Measurements from ENCODE around the gene HS6ST1. TPM values are rescaled to one million over a fixed set of nuclear protein-coding genes. Genes with fewer than 3 reads are reported as not detected.

HS6ST1 gene
- total and polyA plus RNA-seq, 2 donors (not counting 3 experiments of a cell fraction or from before 2014, with no cell fraction given): 12.8 to 19.4 TPM

DNA sequence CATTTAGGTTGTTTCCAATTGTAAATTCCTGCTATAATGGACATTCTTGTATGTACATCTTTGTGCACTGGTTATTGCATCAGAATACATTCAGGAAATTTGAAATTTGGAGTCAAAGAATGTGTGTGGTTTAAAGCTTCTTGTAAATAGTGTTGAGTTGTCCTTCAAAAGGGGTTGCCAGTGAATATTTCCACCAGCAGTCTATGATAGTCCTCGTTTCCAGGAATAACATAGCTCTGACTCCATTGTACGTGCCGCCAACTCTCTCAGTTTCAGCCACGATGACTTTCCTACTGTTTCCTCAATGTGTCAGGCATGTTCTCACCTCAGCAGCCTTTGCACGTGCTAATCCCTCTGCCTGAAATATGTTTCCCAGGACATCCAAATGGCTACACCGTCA is 10.9 kb upstream of the HS6ST1 start:
- no peak overlapping the region for H3K4me2 ChIP-seq (ENCODE audit: insufficient read depth, low read length)
- no peaks in the 10 kb centered on the region for H3K9me3 ChIP-seq (replicated peaks; ENCODE audit: control insufficient read depth, insufficient read depth, low read length)
- no peaks in the 10 kb centered on the region for H4K20me1 ChIP-seq (replicated peaks; ENCODE audit: control insufficient read depth, extremely low read depth, insufficient read depth, low read length)
- H3K27me3 ChIP-seq (ENCODE audit: control insufficient read depth in 2 of 2, insufficient read depth in 2 of 2, low read length in 2 of 2): no peaks in the 10 kb centered on the region
- DNase-seq (ENCODE audit: low read depth, low spot score) (no peak), FAIRE-seq (no peak)
- dilution Hi-C loops (cut with MboI; ENCODE audit: extremely low pct_ligation_motif_present, low sequenced_read_pairs) (no loop called here), intact Hi-C loops (cut with micrococcal nuclease) (loop anchor here (10.0 kb wide), 2 partner anchors 255 to 265 kb away; no protein-coding TSS in a partner anchor)
- ChIA-PET POLR2A (no interaction called here), CTCF (no interaction called here)
- no peaks in the 10 kb centered on the region for H3K36me3 ChIP-seq (ENCODE audit: control insufficient read depth in 2 of 2, extremely low read depth in 1 of 2, insufficient read depth in 2 of 2, low read length in 2 of 2)
- no peak overlapping the region for H3K27ac ChIP-seq (ENCODE audit: insufficient read depth, low read depth, low read length)
- H3K4me1 ChIP-seq (ENCODE audit: control insufficient read depth, extremely low read depth, insufficient read depth, low read length): no peaks in the 10 kb centered on the region
- H3K4me3 ChIP-seq (replicated peaks in 1 of 3; ENCODE audit: insufficient read depth in 1 of 3, low read depth in 1 of 3, low read length in 3 of 3): no peak overlapping the region
- no peaks in the 10 kb centered on the region for H3K79me2 ChIP-seq (ENCODE audit: control insufficient read depth, insufficient read depth, low read length)
- TF ChIP-seq EZH2 (IDR thresholded peaks at IDR 0.05; ENCODE audit: borderline replicate concordance, low read depth, low read length, severe bottlenecking): no peak
- no peak for TF ChIP-seq MYC (IDR thresholded peaks at IDR 0.05; ENCODE audit: low read depth, low read length)
- no peak for TF ChIP-seq POLR2AphosphoS5 (IDR thresholded peaks at IDR 0.05; ENCODE audit: insufficient read depth, low read depth, low read length)
- no peak for TF ChIP-seq POLR2A (IDR thresholded peaks at IDR 0.05; ENCODE audit: low read depth, low read length)
- no peak for TF ChIP-seq JUN (IDR thresholded peaks at IDR 0.05; ENCODE audit: borderline replicate concordance, insufficient read depth, insufficient read length, low read depth)
- TF ChIP-seq, protein P1, sequence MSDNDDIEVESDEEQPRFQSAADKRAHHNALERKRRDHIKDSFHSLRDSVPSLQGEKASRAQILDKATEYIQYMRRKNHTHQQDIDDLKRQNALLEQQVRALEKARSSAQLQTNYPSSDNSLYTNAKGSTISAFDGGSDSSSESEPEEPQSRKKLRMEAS (IDR thresholded peaks at IDR 0.05; ENCODE audit: insufficient read depth, insufficient read length): no peak
- TF ChIP-seq, protein P2, sequence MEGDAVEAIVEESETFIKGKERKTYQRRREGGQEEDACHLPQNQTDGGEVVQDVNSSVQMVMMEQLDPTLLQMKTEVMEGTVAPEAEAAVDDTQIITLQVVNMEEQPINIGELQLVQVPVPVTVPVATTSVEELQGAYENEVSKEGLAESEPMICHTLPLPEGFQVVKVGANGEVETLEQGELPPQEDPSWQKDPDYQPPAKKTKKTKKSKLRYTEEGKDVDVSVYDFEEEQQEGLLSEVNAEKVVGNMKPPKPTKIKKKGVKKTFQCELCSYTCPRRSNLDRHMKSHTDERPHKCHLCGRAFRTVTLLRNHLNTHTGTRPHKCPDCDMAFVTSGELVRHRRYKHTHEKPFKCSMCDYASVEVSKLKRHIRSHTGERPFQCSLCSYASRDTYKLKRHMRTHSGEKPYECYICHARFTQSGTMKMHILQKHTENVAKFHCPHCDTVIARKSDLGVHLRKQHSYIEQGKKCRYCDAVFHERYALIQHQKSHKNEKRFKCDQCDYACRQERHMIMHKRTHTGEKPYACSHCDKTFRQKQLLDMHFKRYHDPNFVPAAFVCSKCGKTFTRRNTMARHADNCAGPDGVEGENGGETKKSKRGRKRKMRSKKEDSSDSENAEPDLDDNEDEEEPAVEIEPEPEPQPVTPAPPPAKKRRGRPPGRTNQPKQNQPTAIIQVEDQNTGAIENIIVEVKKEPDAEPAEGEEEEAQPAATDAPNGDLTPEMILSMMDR (IDR thresholded peaks at IDR 0.05; ENCODE audit: extremely low read depth in 1 of 2, insufficient read depth in 1 of 2, low read depth in 1 of 2, low read length in 2 of 2): no peak
- TF ChIP-seq FOS (IDR thresholded peaks at IDR 0.05; ENCODE audit: borderline replicate concordance, insufficient read depth, low read length): no peak
- no peak for TF ChIP-seq GATA2 (IDR thresholded peaks at IDR 0.05; ENCODE audit: insufficient read depth, insufficient read length, low read depth, low read length)
- no peak overlapping the region for H2AFZ ChIP-seq (ENCODE audit: low read depth, low read length)
- no peak overlapping the region for H3K9ac ChIP-seq (replicated peaks; ENCODE audit: extremely low read depth, insufficient read depth, low read length)
- H3K9me1 ChIP-seq (replicated peaks; ENCODE audit: control insufficient read depth, extremely low read depth, insufficient read depth, low read length): no peaks in the 10 kb centered on the region
- BruUV-seq (replicated peaks): no TSS peak
